Fibroblast of upper back skin (primary cell): Measurements from ENCODE around the gene RAE1.

Experiments
- DNase-seq: peaks from one replicate; pipeline ENCODE4 v3.0.0-alpha.2; 2013

The RAE1 gene

GRCh38 chr20:57390604-57391438, 39.8 kb downstream of the RAE1 start, which contains the start of gene RBM38:
RBM38 (plus strand) TSS chr20:57391396; CDS start chr20:57391582, 186 bp downstream.
- peak; percentile 65 for DNase-seq

GRCh38 chr20:57391439-57392301, 40.6 kb downstream of the RAE1 start:
- no peak for DNase-seq

DNA sequence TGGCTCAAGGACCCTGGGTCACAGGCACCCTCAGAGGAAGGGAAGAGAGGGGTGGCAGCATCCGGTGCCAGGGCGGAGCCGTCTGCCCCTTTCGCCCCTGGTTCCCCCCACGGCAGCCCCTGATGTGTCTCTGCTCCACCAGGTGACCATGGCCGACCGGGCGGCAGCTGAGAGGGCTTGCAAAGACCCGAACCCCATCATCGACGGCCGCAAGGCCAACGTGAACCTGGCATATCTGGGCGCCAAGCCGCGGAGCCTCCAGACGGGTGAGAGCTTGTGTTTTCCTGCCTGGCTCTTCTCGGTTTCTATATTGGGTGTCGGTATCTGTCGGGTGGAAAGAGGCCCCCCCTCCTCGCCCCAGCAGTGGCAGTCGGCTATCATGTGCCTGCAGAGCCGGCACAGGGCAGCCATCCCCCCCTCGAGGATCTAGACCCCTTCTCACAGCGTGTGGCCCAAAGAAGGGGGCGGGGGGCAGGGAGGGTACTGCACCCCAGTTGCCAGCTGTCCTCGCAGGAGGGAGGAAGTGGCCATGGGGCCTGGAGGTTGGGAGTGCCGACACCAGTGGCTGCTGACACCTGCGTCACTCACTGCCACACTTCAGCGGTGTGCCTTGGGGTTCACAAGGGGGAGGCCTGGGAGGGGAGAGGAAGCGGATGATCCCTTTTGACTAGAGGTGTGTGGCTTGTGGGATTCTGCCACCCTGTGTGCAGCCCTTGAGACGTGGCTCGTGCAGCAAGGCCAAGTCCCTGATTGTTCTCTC, 41.6 kb downstream of the RAE1 start:
- no peak for DNase-seq

- no peak for DNase-seq
Measured at GRCh38 chr20:57393321-57394120, 42.5 kb downstream of the RAE1 start.

GRCh38 chr20:57394121-57395082, 43.3 kb downstream of the RAE1 start:
- DNase-seq = no peak

DNA sequence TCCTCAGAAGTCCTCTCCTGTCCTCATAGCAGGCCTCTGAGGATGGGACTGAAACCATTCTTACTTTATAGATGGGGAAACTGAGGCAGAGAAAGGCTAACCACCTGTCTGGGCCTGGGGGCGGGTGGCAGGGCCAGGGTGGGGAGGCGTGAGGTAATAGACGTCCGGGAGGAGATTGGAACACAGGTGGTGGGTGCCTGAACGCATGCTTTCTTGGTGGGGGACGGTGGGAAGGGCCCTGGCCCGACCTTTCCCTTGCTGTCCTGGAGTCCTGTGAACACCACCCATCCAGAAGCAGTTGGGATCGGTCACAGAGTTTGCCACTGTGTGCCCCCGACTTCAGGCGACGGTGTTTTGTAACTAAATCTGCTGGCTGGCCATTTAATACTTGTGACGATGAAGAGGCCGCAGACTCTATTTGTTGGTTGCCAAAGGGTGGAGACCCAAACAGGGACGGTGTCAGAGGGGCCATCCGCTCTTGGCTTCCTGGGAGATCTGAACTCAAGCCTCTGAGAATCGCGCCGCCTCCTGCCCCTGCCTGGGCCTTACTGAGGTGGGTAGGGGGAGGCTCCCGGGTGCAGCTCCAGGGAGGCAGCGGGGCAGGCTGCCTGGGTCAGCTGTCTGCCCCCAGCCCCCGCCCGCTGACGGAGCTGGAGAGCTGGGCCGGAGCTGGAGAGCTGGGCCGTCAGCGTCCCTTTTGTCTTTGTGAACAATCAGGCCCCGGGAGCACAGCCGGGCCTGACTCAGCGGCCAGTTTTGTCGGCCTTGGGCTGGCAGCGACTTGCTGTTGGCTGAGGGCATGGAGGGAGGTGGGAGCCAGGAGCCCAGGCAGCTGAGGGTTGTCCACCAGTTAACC, 44.3 kb downstream of the RAE1 start:
- no peak for DNase-seq

DNA sequence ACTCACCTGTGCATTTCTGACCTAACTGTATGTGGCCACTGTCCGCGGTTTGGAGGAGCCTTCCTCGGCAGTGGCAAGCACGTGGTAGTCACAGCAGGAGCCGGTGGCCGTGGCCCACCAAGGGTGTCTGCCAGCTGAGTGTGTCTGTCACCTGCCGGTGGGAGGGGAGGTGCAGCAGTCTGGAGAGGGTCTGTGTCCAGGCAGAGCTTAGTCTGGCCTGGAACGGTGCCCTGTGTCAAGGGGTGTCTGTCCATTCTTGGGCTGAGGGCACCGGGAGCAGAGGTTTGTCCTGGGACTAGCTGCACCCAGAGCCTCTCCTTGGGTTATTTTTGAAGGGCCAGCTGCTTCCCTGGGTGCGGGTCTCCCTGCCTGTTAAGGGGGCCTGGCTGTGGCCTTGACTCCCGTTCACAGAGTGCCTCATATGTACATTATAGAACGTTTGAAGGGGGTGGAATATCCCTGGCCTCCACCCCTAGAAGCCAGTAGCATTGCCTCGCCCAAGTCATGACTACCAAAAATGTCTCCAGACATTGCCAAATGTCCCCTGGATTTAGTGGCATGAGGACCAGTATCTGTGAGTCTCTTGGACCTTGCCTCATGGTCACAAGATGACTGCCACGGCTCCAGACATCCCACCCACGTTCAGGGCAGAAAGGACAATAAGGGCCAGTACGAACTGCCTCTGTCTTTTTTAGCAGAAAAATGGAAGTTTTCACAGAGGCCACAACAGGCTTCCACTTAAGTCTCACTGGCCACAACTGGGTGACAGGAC, 45.3 kb downstream of the RAE1 start:
- no peak for DNase-seq

DNA sequence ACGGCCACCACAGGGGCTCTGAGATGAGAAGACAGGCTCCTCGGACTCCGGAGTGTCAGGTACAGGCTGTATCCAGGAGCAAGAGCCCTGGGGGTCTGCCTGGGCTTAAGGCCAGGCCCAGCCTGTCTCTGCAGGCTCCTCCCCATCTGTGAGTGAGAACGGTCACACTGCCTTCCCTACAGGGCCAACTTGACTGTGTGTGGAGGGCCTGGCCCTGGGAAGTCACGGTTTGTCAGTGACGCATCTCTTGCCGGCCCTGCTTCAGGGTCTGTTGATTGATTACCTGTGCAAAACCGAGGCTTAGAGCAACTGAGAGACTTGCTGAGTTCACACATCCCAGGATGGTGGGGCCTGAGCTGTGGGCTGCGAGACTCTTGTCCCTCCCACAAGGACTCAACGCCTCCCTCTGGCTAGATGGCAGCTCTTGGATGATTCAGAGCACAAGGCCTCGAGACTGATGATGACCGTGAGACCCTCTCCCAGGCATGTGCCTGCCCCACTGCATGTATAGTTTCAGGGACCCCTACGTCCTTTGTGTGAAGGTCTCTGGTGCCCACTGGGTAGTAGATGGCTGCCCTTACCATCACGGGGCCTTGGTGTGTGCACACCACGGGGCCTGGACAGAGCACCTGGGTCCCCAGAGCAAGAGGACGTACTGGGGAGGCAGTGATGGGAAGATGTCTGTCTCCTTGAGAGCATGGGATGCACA, 46.1 kb downstream of the RAE1 start:
- DNase-seq = no peak

DNA sequence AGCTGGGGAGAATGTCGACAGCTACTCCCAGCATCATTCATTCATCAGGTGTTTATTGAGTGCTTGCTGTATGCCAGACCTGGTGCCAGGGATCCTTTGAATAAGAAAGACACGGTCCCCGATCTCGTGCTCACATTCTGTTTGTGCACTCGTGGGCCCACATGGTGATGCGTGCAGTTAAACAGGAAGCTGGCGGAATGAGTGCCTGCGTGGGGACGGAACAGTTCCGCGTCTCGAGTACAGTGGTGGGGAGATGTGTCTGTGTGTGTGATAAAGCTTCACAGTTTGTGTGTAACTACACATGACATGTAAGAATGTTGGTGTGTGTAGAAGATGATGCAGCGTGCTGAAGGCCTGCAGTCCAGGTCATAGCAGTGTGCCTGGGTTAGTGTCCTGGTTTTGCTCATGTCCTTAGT, 46.6 kb downstream of the RAE1 start:
- no peak for DNase-seq

DNA sequence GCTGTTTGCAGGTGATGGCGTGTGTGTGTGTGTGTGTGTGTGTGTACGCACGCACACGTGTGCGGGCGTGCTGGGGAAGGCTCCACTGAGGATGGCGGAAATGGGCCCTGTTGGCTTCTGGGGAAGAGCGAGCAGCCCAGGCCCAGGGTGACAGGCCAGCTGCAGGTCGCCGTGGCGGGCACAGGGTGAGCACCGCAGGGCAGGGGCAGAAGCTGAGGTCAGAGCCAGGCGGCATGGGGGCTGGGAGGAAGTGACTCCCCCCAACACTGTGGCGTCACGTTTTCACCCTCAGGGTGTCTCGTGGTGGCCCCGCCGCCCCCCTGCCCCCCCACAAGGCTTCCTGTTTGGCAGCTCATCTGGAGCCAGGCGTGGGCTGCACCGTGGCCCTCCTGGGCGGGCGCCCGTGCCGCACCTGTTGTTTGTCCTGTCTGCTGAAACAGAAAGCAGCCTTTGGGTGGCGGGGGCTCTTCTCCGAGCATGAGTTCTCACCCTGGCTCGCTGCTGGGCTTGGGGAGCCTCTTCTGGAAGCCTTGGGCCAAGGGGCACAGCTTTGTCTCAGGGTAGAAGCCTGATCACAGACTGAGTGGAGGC, 47.3 kb downstream of the RAE1 start:
- no peak for DNase-seq

DNA sequence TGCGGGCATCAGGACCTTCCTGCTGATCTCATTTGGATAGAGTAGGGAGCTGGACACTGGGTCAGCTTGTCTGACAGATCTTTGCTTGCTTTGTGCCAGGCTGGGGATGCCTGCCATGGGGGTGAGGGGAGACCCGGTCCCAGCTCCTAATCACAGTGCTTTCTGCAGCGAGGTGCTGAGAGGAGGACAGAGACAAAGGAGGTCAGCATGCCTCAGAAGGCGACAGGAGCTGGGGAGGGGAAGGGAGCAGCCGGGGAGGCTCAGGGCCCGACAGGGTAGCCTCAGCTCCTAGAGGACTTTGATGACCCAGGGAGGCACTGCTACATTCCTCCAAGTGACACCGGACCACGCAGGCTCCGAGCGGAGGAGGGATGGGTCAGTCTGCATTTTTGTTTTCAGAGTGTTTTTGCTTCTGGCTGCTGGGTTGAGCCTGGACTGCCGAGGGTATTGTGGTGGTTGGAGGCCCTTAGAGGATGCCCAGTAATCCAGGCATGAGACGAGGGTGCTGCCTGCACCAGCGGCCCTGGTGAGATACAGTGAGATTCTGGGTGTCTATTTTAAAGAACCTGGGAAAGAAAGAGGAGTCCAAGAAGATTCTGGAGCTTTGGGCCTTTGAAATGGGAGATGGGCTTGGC, 48.0 kb downstream of the RAE1 start:
- no peak for DNase-seq

DNA sequence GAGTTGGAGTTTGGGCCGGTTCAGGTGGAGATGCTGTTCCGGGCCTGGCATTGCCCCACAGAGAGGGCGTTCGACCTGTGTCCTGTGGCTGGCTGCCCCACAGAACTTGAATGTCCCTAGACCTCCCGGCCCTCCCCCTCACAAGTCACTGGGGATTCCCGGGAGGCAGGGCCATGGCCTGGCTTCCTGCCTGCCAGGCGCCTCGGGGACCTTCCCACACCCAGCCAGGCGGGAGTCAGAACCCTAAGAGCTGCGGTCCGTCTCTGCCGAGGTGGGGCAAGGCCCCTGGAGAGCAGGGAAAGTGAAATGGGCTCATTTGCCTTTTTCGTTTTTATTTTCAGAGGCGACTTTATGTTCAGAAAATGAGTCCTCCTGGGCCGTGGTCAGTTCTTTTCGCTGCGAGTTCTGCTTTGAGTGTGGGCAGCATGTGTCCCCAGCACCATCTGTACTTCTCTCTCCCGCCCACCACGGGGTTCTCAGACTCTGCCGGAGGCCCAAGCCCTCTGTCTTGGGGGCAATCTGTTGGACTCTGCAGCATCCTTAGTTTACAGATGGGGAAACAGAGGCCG, 48.6 kb downstream of the RAE1 start:
- DNase-seq = no peak

- DNase-seq = no peak
Measured at GRCh38 chr20:57400231-57400701, 49.2 kb downstream of the RAE1 start.

GRCh38 chr20:57400821-57401564, 49.9 kb downstream of the RAE1 start:
- no peak for DNase-seq

DNA sequence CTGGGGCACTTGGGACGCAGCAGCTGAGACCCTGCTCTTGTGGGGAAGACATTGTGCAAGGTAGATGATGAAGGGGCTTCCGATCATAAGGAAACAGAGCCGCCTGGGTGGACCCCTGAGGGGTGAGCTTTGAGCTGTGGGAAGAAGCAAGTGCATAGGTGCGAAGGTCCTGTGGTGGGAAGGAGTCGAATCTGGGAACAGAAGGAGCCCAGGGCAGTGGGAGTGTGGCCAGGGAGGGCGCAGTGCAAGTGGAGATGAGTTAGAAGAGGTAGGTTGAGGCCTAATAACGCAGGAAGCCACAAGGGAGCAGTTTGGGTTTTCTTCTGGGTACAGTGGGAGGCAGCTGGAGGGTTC, 50.5 kb downstream of the RAE1 start:
- DNase-seq = no peak
